ENCODE results near the gene DPP7. TPM values are rescaled to one million over a fixed set of nuclear protein-coding genes. Genes with fewer than 3 reads are reported as not detected.
"Not testable (repeated sequence)": the region's sequence is repeated elsewhere in the genome, so short reads cannot be mapped to it uniquely, and the experiment has no call there.

Gene DPP7
- total RNA-seq, 1 experiment from 2014 or later, result 43.8 TPM

DNA sequence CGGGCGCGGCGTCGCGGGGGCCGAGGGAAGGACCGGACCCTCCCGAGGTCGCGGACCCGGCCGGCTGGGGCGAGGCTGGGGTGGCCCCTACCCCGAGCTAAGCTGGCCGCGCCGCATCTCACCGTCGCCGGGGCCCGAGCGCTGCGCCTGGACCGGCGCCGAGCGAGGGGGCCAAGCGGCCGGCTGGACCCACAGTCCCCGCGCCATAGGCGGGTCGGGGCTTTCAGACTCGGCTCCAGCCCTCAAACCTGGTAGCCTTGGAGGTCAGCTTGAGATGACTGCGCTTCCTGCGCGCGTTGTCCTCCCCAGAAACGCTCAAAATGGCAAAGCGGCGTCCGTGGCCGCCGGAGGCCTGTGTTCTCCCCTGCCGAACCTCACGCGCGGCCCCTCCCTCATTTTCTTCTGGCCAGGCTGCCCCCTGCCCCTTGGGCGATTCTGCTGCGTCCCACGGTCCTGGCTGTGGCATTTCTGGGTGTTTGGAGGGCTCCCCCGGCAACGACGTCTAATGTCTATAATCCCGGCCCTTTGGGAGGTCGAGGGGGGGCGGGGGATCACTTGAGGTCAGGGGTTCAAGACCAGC, 15.7 kb upstream of the DPP7 start:
- no peak for DNase-seq (ENCODE audit: low read depth)

DNA sequence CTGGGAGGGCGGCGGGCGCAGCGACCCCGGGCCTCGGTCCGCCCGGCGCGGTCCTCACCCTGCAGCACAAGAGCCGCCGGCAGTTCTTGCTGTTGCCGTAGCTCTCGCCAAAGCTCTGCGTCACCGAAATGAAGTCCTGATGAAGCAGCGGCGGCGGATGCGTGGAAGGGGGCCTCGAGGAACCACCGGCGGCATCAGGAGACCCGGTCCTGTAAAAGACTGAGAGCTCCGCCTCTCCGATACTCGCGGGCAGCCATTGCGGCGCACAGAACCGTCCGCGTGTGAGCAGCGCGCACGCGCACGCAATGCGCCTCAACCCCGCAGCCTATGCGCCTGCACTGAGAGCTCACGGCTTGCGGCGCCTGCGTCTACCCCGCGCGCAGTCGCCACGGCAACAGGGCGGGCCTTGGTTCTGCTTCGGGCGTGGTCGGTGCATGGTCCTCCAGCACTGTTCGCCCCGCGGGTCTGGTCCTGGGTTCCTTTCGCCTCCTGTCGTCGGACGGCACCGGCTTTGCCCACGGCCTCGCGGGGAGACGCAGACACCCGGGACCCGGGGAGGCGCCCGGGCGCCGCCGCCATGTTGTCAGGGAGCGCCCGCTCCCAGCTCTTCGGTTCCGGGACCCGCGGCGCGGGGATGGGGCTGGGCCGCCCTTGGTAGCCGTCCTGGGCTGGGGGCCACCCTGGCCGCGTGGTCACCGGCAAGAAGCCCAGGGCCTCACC, 15.1 kb upstream of the DPP7 start:
- peak; percentile 88 for DNase-seq (ENCODE audit: low read depth)

DNA sequence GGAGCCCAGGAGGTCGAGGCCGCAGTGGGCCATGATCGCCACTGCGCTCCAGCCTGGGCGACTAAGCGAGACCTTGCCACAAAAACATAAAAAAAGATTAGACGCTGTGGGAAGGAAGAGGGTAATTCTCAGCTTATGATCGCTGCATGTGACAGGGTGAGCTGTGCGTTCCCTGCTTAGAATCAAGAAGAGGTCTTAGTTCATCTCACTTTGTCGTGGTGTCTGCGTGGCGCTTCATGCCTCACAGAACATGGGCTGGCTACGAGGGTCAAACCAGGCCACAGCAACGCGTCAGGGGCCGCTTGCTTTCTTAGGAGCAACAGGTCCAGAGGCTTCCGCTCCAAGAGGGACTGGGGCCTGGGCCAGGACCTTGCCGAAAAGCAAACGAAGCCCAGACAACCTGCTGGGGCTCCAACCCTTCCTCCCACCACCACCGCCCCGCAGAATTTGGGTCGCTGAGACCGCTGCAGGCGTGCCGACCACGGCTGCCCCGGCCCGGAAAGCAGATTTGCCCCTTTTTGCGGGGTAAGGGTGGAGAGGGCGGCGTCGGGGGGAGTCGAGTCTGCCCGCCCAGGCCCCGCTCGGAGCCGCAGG, 14.4 kb upstream of the DPP7 start:
- no peak for DNase-seq (ENCODE audit: low read depth)

DNA sequence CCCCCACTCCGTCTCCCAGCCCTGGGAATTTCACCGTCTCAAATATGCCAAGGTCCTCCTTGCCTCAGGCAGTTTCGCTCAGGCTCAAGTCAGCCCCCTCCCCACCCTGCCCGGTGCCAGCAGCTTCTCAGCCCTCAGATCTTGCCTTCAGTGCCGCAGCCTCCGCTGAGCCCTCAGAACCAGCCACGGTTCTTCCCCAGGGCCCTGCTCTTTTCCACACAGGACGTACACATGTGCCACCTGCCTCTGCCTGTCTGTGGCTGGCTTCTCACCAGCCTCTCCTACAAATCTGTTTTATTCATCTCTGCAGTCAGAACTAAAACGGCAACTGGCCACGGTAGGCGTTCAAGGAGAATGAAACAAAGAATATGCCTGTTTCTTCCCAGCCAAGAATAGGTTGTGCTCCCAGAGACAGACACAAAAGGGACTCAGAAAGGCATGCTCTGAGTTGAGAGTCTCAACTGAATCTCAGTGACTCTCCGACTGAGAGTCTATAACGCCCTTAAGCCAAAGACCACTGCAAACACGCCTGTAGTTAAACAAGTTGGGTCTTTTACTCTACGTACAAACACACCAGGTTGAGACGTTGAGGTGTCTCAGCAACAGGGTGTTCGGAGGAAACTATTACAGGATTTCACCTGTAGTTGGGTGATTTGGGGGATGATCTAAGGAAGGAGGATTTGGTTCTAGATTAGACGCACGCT, 13.8 kb upstream of the DPP7 start:
- no peak for DNase-seq (ENCODE audit: low read depth)

DNA sequence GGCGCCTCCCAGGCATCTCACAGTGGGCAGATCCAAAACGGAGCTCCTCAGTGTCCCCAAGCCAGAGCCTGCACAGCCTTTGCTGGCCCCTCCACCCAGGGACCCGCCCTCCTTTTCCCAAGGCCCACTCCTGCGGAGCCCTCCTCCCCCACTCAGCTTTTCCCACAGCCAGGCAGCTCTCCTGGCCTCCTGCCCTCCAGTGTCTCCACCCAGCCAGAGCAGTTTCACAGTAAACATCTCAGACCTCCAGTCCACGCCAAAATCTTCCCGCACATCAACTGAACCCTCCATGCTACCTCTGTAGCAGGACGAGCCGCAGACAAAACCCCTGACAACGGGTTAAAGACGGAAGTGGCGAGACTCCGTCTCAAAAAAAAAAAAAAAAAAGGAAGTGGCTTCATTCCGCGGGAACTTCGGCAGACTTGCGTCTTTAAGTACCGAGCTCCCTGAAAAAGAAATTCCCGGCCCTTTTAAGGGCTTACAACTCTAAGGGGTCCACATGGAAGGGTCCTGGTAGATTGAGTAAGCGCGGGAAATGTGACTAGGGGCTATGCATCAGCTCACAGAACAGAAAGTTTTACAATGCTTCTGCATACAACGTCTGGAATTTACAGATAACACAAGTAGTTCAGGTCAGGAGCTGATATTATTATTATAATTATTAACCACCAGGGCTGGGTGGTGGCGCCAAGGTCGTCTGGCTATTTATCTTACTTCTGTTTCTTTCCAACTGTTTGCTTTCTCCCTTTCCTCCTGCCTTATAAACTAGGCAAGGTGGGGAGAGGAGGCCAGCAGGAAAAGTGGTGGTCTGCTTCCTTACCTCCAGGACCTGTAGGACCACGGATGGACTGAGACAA, 13.0 kb upstream of the DPP7 start:
- no peak for DNase-seq (ENCODE audit: low read depth)

DNA sequence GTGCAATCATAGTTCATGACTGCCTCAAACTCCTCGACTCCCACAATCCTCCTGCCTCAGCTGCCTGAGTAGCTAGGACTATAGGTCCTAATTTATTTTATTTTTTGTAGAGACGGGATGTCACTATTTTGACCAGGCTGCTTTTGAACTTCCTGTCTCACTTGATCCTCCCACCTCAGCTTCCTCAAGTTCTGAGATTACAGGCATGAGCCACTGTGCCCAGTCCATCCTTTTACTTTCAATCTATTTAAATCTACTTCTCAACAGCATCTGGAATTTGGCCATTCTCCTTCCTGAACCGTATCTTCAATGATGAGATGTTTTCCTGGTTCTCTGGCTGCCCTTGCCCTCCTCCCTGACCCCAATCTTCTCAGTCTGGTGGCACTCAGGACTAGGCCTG, 12.3 kb upstream of the DPP7 start:
- DNase-seq (ENCODE audit: low read depth), result no peak

DNA sequence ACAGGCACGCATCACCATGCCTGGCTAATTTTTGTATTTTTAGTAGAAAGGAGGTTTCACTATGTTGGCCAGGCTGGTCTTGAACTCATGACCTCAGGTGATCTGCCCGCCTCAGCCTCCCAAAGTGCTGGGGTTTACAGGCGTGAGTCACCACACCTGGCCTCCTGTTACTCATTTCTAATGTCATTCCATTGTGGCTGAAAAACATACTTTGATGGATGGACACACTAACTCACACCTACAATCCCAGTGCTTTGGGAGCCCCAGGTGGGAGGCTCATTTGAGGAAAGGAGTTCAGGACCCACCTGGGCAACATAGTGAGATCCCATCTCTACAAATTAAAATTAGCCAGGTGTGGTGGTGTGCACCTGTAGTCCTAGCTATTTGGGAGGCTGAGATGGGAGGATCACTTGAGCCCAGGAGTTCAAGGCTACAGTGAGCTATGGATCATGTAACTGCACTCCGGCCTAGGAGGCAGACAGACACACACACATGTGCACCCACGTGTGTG, 9.5 kb upstream of the DPP7 start:
- DNase-seq (ENCODE audit: low read depth), result not testable (repeated sequence)

DNA sequence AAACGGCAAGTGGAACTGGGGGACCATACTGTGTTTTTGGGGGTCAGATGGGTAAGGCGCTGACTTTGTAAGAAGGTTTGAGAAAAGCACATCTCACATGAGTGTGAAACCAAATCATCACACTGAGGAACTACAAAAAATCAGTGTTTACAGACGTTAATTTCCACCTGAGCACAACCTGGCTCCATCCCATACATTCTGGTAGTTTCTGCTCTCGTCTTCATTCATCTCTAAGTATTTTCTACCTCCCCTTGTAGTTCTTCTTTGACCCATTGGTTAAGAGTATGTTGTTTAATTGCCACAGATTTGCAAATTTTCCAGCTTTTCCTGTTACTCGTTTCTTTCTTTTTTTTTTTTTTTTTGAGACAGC, 8.9 kb upstream of the DPP7 start:
- DNase-seq (ENCODE audit: low read depth), result no peak

DNA sequence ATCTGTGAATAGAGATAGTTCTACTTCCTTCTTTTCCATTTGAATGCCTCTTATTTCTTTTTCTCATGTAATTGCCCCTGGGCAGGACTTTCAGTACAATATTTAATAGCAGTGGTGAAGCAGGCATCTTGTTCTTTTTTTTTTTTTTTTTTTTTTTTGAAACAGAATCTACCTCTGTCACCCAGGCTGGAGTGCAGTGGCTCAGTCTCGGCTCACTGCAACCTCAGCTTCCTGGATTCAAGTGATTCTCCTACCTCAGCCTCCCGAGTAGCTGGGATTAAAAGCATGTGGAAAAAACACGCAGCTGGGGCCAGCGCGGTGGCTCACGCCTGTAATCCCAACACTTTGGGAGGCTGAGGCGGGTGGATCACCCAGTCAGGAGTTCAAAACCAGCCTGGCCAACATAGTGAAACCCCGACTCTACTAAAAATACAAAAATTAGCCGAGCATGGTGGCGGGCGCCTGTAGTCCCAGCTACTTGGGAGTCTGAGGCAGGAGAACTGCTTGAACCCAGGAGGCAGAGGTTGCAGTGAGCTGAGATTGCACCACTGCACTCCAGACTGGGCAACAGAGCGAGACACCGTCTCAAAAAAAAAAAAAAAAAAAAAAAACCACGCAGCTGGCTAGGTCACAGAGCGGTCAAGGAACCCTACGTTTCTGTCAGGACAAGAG, 8.4 kb upstream of the DPP7 start:
- not testable (repeated sequence) for DNase-seq (ENCODE audit: low read depth)

DNA sequence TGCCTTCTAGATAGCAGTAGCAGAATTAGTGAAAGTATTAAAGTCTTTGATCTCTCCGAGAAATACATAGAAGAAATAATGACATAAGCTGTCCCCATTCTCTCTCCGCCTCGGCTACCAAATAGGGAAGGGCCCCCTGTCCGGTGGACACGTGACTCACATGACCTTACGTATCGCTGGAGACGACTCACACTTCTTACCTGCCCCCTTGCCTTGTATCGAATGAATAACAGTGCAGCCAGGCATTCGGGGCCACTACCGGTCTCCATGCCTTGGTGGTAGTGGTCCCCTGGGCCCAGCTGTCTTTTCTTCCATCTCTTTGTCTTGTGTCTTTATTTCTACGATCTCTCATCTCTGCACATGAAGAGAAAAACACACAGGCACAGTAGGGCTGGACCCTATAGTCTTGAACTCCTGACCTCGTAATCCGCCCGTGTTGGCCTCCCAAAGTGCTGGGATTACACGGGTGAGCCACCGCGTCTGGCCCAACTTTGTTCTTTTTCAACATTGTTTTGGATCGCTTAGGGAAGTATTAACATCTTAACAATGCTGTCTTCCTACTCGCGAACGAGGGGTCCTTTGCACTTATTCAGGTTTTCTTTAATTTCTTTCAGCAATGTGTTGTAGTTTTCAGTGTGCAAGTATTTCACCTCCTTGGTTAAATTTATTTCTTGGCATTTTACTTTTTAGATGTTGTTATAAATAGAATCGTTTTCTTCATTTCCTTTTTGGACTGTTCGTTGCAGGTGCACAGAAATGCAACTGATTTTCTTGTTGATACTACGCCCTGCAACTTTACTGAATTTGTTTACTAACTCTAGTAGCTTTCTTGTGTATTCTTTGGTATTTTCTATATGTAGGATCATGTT, 7.6 kb upstream of the DPP7 start:
- not testable (repeated sequence) for DNase-seq (ENCODE audit: low read depth)

DNA sequence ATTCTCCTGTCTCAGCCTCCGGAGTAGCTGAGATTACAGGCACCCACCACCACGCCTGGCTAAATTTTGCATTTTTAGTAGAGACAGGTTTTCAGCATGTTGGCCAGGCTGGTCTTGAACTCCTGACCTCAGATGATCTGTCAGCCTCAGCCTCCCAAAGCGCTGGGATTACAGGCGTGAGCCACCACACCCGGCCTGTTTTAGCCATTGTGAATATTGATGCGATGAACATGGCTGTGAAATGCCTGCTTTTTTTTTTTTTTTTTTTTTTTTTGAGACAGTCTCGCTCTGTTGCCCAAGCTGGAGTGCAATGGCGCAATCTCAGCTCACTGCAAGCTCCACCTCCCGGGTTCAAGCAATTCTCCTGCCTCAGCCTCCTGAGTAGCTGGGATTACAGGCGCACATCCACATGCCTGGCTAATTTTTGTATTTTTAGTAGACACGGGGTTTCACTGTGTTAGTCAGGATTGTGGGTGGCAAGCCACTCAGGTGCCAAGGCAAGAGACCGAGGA, 3.6 kb upstream of the DPP7 start:
- not testable (repeated sequence) for DNase-seq (ENCODE audit: low read depth)

DNA sequence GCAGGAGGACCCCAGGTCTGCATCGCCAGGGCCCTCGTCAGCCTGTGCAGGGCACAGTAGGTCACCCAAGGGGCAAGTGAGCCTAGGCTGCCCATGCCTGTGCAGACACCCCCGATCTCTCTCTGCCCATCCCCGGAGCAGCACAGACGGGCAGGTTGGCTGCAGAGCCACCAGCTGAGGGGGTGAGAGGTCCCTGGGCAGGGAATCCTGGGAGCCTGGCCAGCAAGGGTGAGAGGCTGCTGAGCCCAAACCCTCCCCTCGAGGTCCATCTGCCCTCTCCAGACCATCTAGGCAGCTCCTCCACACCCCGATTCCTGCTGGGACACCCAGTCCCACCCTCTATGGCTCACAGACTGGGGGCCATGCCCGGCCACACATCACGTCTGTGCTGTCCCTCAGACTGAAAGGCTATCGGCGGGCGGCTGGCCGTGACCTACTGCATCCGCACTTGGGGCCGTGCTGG, 2.8 kb upstream of the DPP7 start:
- no peak for DNase-seq (ENCODE audit: low read depth)

DNA sequence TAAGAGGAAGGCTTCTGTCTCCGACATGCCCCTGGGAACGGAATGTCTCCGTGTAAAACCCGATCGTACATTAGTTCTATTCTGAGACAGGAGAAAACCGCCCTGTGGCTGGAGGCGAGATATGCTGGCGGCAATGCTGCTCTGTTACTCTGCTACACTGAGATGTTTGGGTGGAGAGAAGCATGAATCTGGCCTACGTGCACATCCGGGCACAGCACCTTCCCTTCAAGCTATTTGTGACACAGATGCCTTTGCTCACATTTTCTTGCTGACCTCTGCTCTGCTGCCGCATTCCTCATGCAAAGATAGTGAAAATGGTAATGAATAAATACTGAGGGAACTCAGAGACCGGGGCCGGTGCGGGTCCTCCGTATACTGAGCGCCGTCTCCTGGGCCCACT, 2.2 kb upstream of the DPP7 start:
- DNase-seq (ENCODE audit: low read depth), result no peak

DNA sequence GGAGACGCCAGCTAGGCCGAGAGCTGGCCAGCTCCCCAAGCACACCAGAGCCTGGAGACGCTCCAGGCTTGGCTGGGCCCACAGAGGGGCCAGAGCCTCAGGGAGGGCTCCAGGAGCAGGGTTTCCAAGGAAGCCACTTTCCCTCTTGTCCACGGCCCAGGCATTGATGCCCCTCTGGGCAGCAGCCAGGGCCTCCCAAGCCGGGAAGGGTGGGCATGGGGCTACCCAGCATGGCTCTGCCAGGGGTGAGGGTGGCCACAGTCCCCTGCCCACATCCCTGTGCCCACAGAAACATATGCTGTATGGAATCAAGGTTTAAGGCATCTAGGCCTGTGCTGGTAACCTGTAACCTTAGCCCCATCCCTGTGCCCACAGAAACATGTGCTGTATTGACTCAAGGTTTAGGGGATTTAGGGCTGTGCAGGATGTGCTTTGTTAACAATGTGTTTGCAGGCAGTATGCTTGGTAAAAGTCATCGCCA, 1.5 kb upstream of the DPP7 start:
- DNase-seq (ENCODE audit: low read depth), result no peak

DNA sequence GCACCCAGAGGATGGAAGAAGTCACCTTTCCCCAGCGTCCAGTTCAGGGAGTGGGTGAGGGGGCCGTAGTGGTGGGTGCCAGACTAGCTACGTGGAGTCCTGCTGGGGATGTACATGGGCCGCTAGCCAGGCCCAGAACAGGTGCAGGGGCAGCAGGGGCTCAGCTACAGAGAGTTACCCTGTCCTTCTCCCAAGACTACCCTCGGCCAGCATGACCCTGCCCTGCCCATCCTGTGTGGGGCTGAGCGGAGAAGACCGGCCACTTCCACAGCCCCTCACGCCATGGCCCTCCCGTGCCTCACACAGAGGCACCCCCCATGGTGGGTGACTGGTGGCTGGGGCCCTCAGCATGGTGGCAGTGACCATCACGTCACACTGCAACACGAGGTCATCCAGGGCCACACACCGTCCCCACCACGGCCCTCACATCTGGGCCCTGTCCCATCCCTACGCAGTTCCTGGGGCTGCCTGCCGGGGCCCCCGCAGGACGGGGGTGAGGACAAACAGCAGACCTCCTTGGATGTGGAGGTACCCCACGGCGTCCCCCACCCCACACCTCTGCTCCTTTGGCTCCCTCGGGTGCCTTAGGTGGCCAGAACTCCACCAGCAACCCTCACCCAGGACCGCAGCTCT, 977 bp upstream of the DPP7 start:
- no peak for DNase-seq (ENCODE audit: low read depth)

DNA sequence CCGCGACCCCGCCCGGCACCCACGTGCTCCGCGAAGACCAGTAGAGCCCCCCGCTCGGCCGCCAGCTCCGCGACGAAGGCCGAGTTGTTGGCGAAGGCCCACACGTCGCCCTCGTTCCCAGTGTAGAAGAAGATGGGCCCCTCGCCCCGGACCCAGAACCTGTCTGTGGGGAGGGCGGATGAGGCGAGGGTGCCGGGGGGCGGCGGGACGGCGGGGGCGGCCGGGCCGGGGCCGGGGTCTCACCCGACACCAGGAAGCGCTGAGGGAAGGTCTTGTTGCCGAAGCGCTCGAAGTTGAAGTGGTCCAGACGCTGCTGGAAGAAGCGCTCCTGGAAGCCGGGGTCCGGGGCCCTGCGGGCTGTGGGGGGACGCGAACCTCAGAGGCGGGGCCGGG, 317 bp downstream of the DPP7 start:
- no peak for DNase-seq (ENCODE audit: low read depth)

DNA sequence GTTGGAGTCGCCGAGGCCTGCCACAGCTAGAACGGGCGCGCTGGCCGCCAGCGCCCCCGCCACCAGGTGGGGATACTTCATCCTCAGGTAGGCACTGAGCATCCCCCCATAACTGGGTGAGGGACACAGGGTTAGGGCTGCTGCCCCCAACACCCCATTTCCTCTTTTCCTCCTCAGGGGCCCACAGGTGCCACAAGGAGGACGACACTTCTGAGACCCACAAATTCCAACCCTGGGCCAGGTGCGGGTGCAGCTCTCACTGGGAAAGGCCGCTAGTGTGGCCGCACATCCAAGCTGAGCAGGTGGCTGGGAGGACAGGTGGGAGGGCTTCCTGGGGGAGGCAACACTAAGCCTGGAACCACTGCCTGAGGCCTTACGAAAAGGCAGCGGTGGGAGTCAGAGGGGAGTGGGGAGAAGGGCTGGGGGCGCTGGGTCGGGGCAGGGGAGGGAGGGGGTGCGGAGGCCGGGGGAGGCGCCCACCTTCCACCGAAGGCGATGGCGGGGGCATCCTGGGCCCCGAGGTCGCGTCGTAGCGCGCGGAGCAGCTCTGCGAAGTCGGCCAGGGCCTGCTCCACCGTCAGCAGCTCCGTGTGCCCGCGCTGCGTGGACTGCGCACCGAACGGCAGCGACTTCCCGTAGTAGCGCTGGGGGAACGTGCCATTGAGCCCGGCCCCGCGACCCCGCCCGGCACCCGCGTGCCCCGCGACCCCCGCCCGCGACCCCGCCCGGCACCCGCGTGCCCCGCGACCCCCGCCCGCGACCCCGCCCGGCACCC, 961 bp downstream of the DPP7 start:
- DNase-seq (ENCODE audit: low read depth), result no peak
